ENCODE results near the gene PLA2G4E. TPM values are rescaled to one million over a fixed set of nuclear protein-coding genes. Genes with fewer than 3 reads are reported as not detected.

PLA2G4E gene
- total and polyA plus RNA-seq, 9 of the 15 experiments (the other 6 are each of a cell fraction or from before 2014, with no cell fraction given), result 0.03 TPM; not detected in 8

DNA sequence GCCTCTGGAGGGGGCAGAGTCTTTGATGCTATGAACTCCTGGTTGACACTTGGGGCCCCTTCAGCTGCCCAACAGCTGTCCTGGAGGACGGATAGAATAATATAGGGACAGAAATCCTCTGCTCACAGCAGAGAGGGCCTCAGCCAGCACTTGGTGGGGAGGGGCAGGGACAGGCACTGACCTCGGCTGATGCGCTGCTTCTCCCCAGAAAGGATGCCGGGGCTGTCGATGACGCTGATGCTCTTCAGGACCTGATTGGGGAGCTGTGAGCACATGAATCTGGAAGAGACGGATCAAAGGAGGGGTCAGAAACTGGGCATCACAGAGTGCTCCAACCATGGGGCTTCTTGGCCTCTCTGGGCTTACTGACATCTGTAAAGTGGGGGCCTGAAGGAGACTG is 78.0 kb downstream of the PLA2G4E start:
- WGBS (ENCODE audit: insufficient coverage, low coverage, missing lambda C conversion rate), result 74% methylated on average over 7 of the region's 7 CpGs
- no peak for DNase-seq (ENCODE audit: extremely low read depth in 1 of 4, low spot score in 3 of 4)
- no peaks in the 10 kb centered on the region for H3K79me2 ChIP-seq (ENCODE audit: control insufficient read depth, insufficient read depth, low read length)
- H3K27me3 ChIP-seq (ENCODE audit: control insufficient read depth in 2 of 2, insufficient read depth in 2 of 2, low read length in 2 of 2), result no peaks in the 10 kb centered on the region
- H3K9me1 ChIP-seq (ENCODE audit: control insufficient read depth, insufficient read depth, low read length), result no peaks in the 10 kb centered on the region
- H2AFZ ChIP-seq (ENCODE audit: low read depth, low read length), result no peak overlapping the region
- FAIRE-seq, result no peak
- no peak for ATAC-seq
- no peaks in the 10 kb centered on the region; the same call in none of the 2 replicates for H4K20me1 ChIP-seq (replicated peaks; ENCODE audit: control insufficient read depth, insufficient read depth, low read length)
- no peaks in the 10 kb centered on the region; a peak in 1 of 5 replicates for H3K4me1 ChIP-seq (replicated peaks in 1 of 2; ENCODE audit: control insufficient read depth in 2 of 2, insufficient read depth in 2 of 2, low read length in 2 of 2)
- H3K27ac ChIP-seq (ENCODE audit: extremely low read depth, low read depth, low read length), result no peak overlapping the region
- BruUV-seq (replicated peaks), result no TSS peak
- no peak overlapping the region for H3K4me2 ChIP-seq (ENCODE audit: insufficient read depth, low read length)
- CTCF ChIA-PET (ENCODE audit: low intra/inter-chr PET ratio), result no interaction called here
- TF ChIP-seq NFXL1 (CRISPR knock-in tag; IDR thresholded peaks at IDR 0.05), result no peak
- TF ChIP-seq FOXA1 (IDR thresholded peaks at IDR 0.05; ENCODE audit: borderline replicate concordance), result no peak
- TF ChIP-seq, protein P1, sequence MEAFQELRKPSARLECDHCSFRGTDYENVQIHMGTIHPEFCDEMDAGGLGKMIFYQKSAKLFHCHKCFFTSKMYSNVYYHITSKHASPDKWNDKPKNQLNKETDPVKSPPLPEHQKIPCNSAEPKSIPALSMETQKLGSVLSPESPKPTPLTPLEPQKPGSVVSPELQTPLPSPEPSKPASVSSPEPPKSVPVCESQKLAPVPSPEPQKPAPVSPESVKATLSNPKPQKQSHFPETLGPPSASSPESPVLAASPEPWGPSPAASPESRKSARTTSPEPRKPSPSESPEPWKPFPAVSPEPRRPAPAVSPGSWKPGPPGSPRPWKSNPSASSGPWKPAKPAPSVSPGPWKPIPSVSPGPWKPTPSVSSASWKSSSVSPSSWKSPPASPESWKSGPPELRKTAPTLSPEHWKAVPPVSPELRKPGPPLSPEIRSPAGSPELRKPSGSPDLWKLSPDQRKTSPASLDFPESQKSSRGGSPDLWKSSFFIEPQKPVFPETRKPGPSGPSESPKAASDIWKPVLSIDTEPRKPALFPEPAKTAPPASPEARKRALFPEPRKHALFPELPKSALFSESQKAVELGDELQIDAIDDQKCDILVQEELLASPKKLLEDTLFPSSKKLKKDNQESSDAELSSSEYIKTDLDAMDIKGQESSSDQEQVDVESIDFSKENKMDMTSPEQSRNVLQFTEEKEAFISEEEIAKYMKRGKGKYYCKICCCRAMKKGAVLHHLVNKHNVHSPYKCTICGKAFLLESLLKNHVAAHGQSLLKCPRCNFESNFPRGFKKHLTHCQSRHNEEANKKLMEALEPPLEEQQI (IDR thresholded peaks at IDR 0.05), result no peak
- TF ChIP-seq BRF1 (IDR thresholded peaks at IDR 0.05; ENCODE audit: borderline replicate concordance, extremely low read depth, insufficient read length), result no peak
- TF ChIP-seq ZNF124 (CRISPR knock-in tag; IDR thresholded peaks at IDR 0.05), result no peak
- TF ChIP-seq ARID1B (IDR thresholded peaks at IDR 0.05), result no peak
- no peak for TF ChIP-seq HEY1 (CRISPR knock-in tag; IDR thresholded peaks at IDR 0.05; ENCODE audit: borderline replicate concordance)
- no peak for TF ChIP-seq RFX1 (IDR thresholded peaks at IDR 0.05)
- TF ChIP-seq ZNF699 (CRISPR knock-in tag; IDR thresholded peaks at IDR 0.05; ENCODE audit: insufficient replicate concordance), result no peak
- no peak for TF ChIP-seq RBM14 (IDR thresholded peaks at IDR 0.05; ENCODE audit: borderline replicate concordance, insufficient read depth, low read depth, low read length)
- in situ Hi-C loops (cut with MboI) (no loop called here), intact Hi-C loops (cut with micrococcal nuclease) (no loop called here)
- H3K9me3 ChIP-seq (replicated peaks; ENCODE audit: control insufficient read depth, insufficient read depth, low read depth, low read length), result no peaks in the 10 kb centered on the region
- H3K4me3 ChIP-seq, result no peak overlapping the region
- POLR2A ChIA-PET, result interaction anchor here (1.2 kb wide), 1 partner anchor 11 kb away, joined by 3 read pairs; no protein-coding TSS in a partner anchor
- H3K9ac ChIP-seq (ENCODE audit: insufficient read depth in 1 of 2, low read depth in 2 of 2, low read length in 2 of 2), result no peak overlapping the region
- peaks cover 9% of the 10 kb centered on the region; the same call in 1 of the 3 replicates for H3K36me3 ChIP-seq (ENCODE audit: control insufficient read depth, insufficient read depth, low read length)
